Smooth muscle cell (in vitro differentiated cells): ENCODE data around the gene SGSM2. TPM values are rescaled to one million over a fixed set of nuclear protein-coding genes. Genes with fewer than 3 reads are reported as not detected.

ENCODE experiments used
- DNase-seq: peaks from one replicate; lab custom pipeline; 2025; ENCODE audit not compliant: unreplicated experiment; lab: John Stamatoyannopoulos, UW
- H2AFZ ChIP-seq: fragments of 200-600 bp; sonication (generic); 2 replicates; pipeline ENCODE4 v1.6.0; 2016; ENCODE audit warnings: antibody characterized with exemption, low read depth, mild to moderate bottlenecking
- H3F3A ChIP-seq: fragments of 200-600 bp; sonication (generic); 2 replicates; pipeline ENCODE4 v1.6.0; 2017; ENCODE audit warnings: antibody characterized with exemption, low read depth
- H3K27ac ChIP-seq: fragments of 200-600 bp; sonication (generic); 2 replicates; pipeline ENCODE4 v1.5.1; 2016; ENCODE audit warnings: low read depth, mild to moderate bottlenecking
- H3K27me3 ChIP-seq: fragments of 200-600 bp; sonication (generic); 2 replicates; pipeline ENCODE4 v1.6.1; 2016; ENCODE audit warnings: low read depth, mild to moderate bottlenecking
- H3K36me3 ChIP-seq: fragments of 200-600 bp; sonication (generic); 2 replicates; pipeline ENCODE4 v1.5.1; 2016; ENCODE audit warnings: low read depth
- H3K4me1 ChIP-seq: fragments of 200-600 bp; sonication (generic); 2 replicates; pipeline ENCODE4 v1.5.1; 2016; ENCODE audit warnings: low read depth
- H3K4me2 ChIP-seq: fragments of 200-600 bp; sonication (generic); 2 replicates; pipeline ENCODE4 v1.6.0; 2016; ENCODE audit warnings: mild to moderate bottlenecking
- H3K4me3 ChIP-seq: fragments of 200-600 bp; sonication (generic); 2 replicates; pipeline ENCODE4 v1.5.1; 2016; ENCODE audit warnings: mild to moderate bottlenecking
- H3K79me2 ChIP-seq: fragments of 200-600 bp; sonication (generic); 2 replicates; pipeline ENCODE4 v1.6.0; 2016; ENCODE audit warnings: low read depth, mild to moderate bottlenecking
- H3K9ac ChIP-seq: fragments of 200-600 bp; sonication (generic); 2 replicates; pipeline ENCODE4 v1.6.0; 2016; ENCODE audit warnings: low read depth
- H3K9me3 ChIP-seq: fragments of 200-600 bp; sonication (generic); replicated peaks from 2 replicates; pipeline ENCODE4 v1.5.1; 2016; ENCODE audit warnings: low read depth
- H4K20me1 ChIP-seq: fragments of 200-600 bp; sonication (generic); 2 replicates; pipeline ENCODE4 v1.6.0; 2016; ENCODE audit warnings: low read depth
- WGBS: methylation state at CpG from one replicate; pipeline ENCODE4 v1.1.7; 2016; ENCODE audit warnings: low lambda C conversion rate; 5-methylcytosine and 5-hydroxymethylcytosine counted together
- polyA plus RNA-seq: library from polyadenylated mRNA; unstranded; fragments of >200 nt; fragmentation: Nextera tagmentation; extraction: Ambion mirVana; gene quantifications from 2 replicates; pipeline ENCODE4 v1.2.1, GENCODE V29; 2016
- total RNA-seq: library from RNA; depleted of rRNA; stranded (reverse); fragments of >200 nt; gene quantifications from 2 replicates; pipeline ENCODE4 v1.2.3, GENCODE V29; 2014
- TF ChIP-seq, protein P1 (sequence below): fragments of 200-600 bp; sonication (generic); IDR thresholded peaks from 2 replicates; pipeline ENCODE4 v1.5.1; 2017; ENCODE audit warnings: borderline replicate concordance, mild to moderate bottlenecking, antibody characterized with exemption; ENCODE audit not compliant: insufficient read depth, poor library complexity, severe bottlenecking

SGSM2 gene
- total and polyA plus RNA-seq, 2 experiments from 2014 or later, result 20.8 to 26.9 TPM

DNA sequence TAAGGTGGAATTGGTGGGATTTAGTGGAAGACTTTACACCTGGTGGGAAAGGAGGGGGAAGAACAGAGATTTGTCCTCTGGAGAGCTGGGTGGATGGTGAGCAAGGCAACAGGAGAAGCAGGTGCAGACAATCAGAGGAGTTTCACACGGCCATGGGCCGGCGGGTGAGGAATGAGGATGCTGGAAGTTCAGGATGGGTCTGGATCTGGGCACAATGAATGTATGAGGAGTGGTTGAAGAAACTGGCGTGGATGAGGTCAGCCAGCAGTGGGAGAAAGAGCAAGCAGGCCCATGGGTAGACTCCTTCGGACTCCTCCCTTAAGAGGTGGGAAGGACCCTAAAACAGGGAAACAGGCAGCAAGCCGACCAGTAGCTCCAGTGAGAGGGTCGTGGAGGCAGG lies 73.7 kb downstream of the SGSM2 start:
- WGBS, result 87% methylated on average over 7 of the region's 7 CpGs
- H3K27me3 ChIP-seq, result no peaks in the 10 kb centered on the region
- no peaks in the 10 kb centered on the region for H3K9me3 ChIP-seq
- TF ChIP-seq, protein P1, sequence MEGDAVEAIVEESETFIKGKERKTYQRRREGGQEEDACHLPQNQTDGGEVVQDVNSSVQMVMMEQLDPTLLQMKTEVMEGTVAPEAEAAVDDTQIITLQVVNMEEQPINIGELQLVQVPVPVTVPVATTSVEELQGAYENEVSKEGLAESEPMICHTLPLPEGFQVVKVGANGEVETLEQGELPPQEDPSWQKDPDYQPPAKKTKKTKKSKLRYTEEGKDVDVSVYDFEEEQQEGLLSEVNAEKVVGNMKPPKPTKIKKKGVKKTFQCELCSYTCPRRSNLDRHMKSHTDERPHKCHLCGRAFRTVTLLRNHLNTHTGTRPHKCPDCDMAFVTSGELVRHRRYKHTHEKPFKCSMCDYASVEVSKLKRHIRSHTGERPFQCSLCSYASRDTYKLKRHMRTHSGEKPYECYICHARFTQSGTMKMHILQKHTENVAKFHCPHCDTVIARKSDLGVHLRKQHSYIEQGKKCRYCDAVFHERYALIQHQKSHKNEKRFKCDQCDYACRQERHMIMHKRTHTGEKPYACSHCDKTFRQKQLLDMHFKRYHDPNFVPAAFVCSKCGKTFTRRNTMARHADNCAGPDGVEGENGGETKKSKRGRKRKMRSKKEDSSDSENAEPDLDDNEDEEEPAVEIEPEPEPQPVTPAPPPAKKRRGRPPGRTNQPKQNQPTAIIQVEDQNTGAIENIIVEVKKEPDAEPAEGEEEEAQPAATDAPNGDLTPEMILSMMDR, result no peak
- H3K79me2 ChIP-seq, result no peaks in the 10 kb centered on the region
- no peaks in the 10 kb centered on the region for H3K36me3 ChIP-seq
- H3K27ac ChIP-seq, result no peak overlapping the region
- no peak overlapping the region for H3K4me2 ChIP-seq
- DNase-seq, result no peak
- no peaks in the 10 kb centered on the region for H4K20me1 ChIP-seq
- no peak overlapping the region for H2AFZ ChIP-seq
- H3K9ac ChIP-seq, result no peak overlapping the region
- H3F3A ChIP-seq, result peaks cover 8% of the 10 kb centered on the region
- peaks cover 11% of the 10 kb centered on the region for H3K4me1 ChIP-seq
- no peak overlapping the region for H3K4me3 ChIP-seq

DNA sequence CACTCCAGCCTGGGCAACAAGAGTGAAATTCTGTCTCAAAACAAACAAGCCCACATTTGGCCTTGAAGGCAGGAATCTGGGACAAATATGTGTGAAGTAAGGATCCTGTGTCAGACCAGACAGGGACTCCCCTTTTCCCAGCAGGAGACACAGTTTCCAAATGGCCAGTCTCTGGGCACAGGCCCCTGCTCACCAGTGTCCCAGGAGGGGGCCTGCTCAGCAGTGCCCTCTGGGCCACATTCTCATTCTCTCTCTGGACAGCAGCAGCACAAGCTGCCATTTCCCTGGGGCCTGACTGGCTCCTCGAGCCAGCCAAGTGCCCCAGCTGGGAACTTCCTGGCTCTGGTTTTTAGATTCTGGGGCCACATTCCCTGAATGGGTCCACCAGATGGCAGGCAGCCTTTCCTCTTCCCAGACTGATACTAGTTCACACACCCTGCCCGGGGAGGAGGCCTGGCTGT lies 75.3 kb downstream of the SGSM2 start:
- 79% methylated on average over 2 of the region's 2 CpGs for WGBS
- no peak overlapping the region for H3K27ac ChIP-seq

DNA sequence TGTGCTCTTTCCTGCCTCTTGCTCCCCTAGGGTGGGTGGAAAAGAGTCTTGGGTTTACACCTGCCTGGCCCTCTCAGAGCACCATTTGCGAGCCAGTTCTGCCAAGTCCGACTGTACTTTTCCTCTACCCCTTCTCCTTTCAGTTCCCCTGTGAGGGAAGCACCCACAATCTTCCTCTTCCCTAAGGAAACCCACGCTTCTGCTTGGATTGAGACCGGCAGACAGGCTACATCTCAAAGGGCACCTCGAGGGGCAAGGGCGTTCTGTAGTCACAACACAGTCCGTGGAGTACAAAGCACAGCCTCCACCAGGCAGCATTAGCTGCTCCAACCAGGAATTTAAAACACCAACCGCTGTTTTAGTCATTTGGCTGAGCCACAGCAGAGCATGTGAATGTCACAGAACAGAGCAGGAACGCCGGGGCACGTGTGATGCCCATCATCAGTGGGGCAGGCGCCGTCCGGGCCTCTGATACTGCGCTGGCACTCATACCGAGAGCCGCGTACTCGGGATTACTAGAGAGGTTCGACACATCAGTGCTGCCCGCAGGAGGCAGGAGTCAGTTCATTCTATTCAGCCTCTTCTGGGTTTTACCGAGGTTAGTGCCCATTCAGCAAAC lies 77.3 kb downstream of the SGSM2 start:
- H3K27ac ChIP-seq, result no peak overlapping the region
- DNase-seq, result no peak
- H3K4me1 ChIP-seq, result peaks cover 6% of the 10 kb centered on the region
- no peaks in the 10 kb centered on the region for H3K36me3 ChIP-seq
- H2AFZ ChIP-seq, result no peak overlapping the region
- no peaks in the 10 kb centered on the region for H3F3A ChIP-seq
- H4K20me1 ChIP-seq, result no peaks in the 10 kb centered on the region
- no peaks in the 10 kb centered on the region for H3K9me3 ChIP-seq
- H3K9ac ChIP-seq, result no peak overlapping the region
- H3K79me2 ChIP-seq, result no peaks in the 10 kb centered on the region
- H3K4me3 ChIP-seq, result no peak overlapping the region
- WGBS, result 98% methylated on average over 22 of the region's 22 CpGs
- H3K4me2 ChIP-seq, result no peak overlapping the region
- no peaks in the 10 kb centered on the region for H3K27me3 ChIP-seq
- TF ChIP-seq, protein P1, result no peak

More for the DNA sequence above, 75.3 kb downstream of the SGSM2 start:
- Histone ChIP-seq H3K9ac (no peak overlapping the region), H3K4me1 (peaks cover 7% of the 10 kb centered on the region), H3F3A (no peaks in the 10 kb centered on the region), H3K27me3 (no peaks in the 10 kb centered on the region), H3K79me2 (no peaks in the 10 kb centered on the region), H3K4me2 (no peak overlapping the region), H3K9me3 (no peaks in the 10 kb centered on the region), H3K36me3 (no peaks in the 10 kb centered on the region), H4K20me1 (no peaks in the 10 kb centered on the region), H3K4me3 (no peak overlapping the region), H2AFZ (no peak overlapping the region)
- TF ChIP-seq, protein P1, result no peak
- DNase-seq, result no peak

DNA sequence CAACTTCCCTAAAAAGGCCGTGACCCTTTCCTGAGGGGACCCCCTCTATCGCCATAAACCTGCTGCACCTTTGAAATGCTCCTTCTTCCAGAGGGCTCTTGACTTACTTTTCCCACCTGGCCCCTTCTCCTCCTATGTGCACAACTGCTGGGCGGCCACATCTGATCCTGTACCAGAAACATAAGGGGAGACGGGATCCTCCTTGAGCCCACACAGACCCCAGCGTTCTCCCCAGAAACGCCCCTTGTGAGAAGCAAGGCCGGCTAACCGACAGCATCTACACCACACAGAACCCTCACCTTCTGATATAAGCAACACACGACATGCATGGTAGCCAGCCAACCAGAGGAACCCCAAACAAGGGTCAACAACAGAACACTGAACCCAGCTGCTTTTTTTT lies 77.8 kb downstream of the SGSM2 start:
- 90% methylated on average over 9 of the region's 9 CpGs for WGBS
- TF ChIP-seq, protein P1, result no peak
- Histone ChIP-seq H3K27ac (no peak overlapping the region), H3F3A (no peaks in the 10 kb centered on the region), H3K4me1 (peaks cover 6% of the 10 kb centered on the region), H3K27me3 (no peaks in the 10 kb centered on the region), H3K9me3 (no peaks in the 10 kb centered on the region), H2AFZ (no peak overlapping the region), H4K20me1 (no peaks in the 10 kb centered on the region), H3K9ac (no peak overlapping the region), H3K36me3 (no peaks in the 10 kb centered on the region), H3K4me3 (no peak overlapping the region), H3K79me2 (no peaks in the 10 kb centered on the region), H3K4me2 (no peak overlapping the region)
- DNase-seq, result no peak
